ENCODE results near the gene XIRP2. TPM values are rescaled to one million over a fixed set of nuclear protein-coding genes. Genes with fewer than 3 reads are reported as not detected.

The XIRP2 gene
- total and polyA plus RNA-seq, 2 of the 4 experiments (the other 2 are of a cell fraction), result 0.05 to 0.18 TPM

GRCh38 chr2:167186465-167186864 is 298.2 kb downstream of the XIRP2 start:
- POLR2A ChIA-PET (ENCODE audit: unreplicated experiment), result no interaction called here
- no peak overlapping the region for H2AK9ac ChIP-seq (replicated peaks; ENCODE audit: low read depth, low read length, poor library complexity)
- no peak overlapping the region for H2BK5ac ChIP-seq (ENCODE audit: low read depth, low read length, poor library complexity, severe bottlenecking)
- peaks cover 3% of the 10 kb centered on the region; the same call in 1 of the 2 replicates for H3K9me1 ChIP-seq (ENCODE audit: insufficient read depth, low read length)
- no peaks in the 10 kb centered on the region for H3K79me1 ChIP-seq (ENCODE audit: low read depth in 1 of 2, low read length in 2 of 2)
- H3K14ac ChIP-seq (replicated peaks; ENCODE audit: low read depth, low read length), result no peak overlapping the region
- no peaks in the 10 kb centered on the region for H3K27me3 ChIP-seq (ENCODE audit: control insufficient read depth, insufficient read depth, low read length)
- no peak overlapping the region for H4K5ac ChIP-seq (ENCODE audit: low read depth, low read length)
- no peak overlapping the region for H2BK120ac ChIP-seq (ENCODE audit: low read depth, low read length)
- no peak overlapping the region for H3K4me2 ChIP-seq (ENCODE audit: low read depth, low read length)
- no peaks in the 10 kb centered on the region for H3K36me3 ChIP-seq (ENCODE audit: control insufficient read depth, insufficient read depth, low read length)
- H2AFZ ChIP-seq (replicated peaks; ENCODE audit: low read length, poor library complexity), result no peak overlapping the region
- dilution Hi-C loops (cut with HindIII; ENCODE audit: low sequenced_read_pairs, unreplicated experiment), result no loop called here
- CTCF ChIA-PET, result no interaction called here
- H4K8ac ChIP-seq (ENCODE audit: low read depth in 2 of 2, low read length in 2 of 2), result no peak overlapping the region
- no peak overlapping the region for H3K23ac ChIP-seq (ENCODE audit: low read depth, low read length)
- in situ Hi-C loops (cut with MboI; ENCODE audit: low sequenced_read_pairs), result no loop called here
- no peaks in the 10 kb centered on the region for H4K20me1 ChIP-seq (ENCODE audit: insufficient read depth, low read length)
- no peak overlapping the region for H3K9ac ChIP-seq (ENCODE audit: low read depth, low read length)
- no peak overlapping the region for H4K91ac ChIP-seq (ENCODE audit: insufficient read depth, low read depth, low read length)
- H3K4ac ChIP-seq (ENCODE audit: low read depth, low read length), result no peak overlapping the region
- no peak overlapping the region for H2AK5ac ChIP-seq (ENCODE audit: low read depth, low read length)
- TF ChIP-seq, protein P1, sequence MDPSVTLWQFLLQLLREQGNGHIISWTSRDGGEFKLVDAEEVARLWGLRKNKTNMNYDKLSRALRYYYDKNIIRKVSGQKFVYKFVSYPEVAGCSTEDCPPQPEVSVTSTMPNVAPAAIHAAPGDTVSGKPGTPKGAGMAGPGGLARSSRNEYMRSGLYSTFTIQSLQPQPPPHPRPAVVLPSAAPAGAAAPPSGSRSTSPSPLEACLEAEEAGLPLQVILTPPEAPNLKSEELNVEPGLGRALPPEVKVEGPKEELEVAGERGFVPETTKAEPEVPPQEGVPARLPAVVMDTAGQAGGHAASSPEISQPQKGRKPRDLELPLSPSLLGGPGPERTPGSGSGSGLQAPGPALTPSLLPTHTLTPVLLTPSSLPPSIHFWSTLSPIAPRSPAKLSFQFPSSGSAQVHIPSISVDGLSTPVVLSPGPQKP (IDR thresholded peaks at IDR 0.05; ENCODE audit: borderline replicate concordance, low read depth, low read length), result no peak
- no peak for TF ChIP-seq SMC3 (IDR thresholded peaks at IDR 0.05; ENCODE audit: low read depth, low read length)
- TF ChIP-seq MXI1 (IDR thresholded peaks at IDR 0.05; ENCODE audit: borderline replicate concordance, low read depth, low read length), result no peak
- H3K27ac ChIP-seq (ENCODE audit: insufficient read depth, low read length), result no peak overlapping the region
- no peak overlapping the region for H3K56ac ChIP-seq (ENCODE audit: extremely low read depth, insufficient read depth, low read length)
- H2BK20ac ChIP-seq (ENCODE audit: low read depth, low read length), result no peak overlapping the region
- H3K9me3 ChIP-seq (ENCODE audit: control insufficient read depth, insufficient read depth, low read length), result no peaks in the 10 kb centered on the region
- no CpG with 5 or more reads among the region's 2 CpGs for WGBS, 2 experiments (ENCODE audit: extremely low coverage in 2 of 2, insufficient read length in 1 of 2)
- no peak overlapping the region for H2BK15ac ChIP-seq (ENCODE audit: low read depth, low read length)
- no peak for ATAC-seq (ENCODE audit: low read depth)
- no peaks in the 10 kb centered on the region; the same call in 1 of the 2 replicates for H3K4me1 ChIP-seq (ENCODE audit: control insufficient read depth, insufficient read depth, low read length)
- no TSS peak for BruUV-seq (replicated peaks)
- H3K18ac ChIP-seq (ENCODE audit: low read depth, low read length), result no peak overlapping the region
- no peak overlapping the region for H3K4me3 ChIP-seq (ENCODE audit: insufficient read depth, low read depth, low read length)
- intact Hi-C loops (cut with micrococcal nuclease), result no loop called here
- DNase-seq, result no peak
